PC-3 (cell line): Measurements from ENCODE around the gene MAN1B1.

Experiments
- CTCF ChIP-seq: fragments of 300-600 bp; sonication (generic); conservative IDR thresholded peaks from 2 replicates; pipeline ENCODE4 v1.5.1; 2017; ENCODE audit warnings: antibody characterized with exemption, low read depth, mild to moderate bottlenecking, low read length
- EZH2 ChIP-seq: fragments of 300-600 bp; sonication (generic); IDR thresholded peaks from one replicate; pipeline ENCODE4 v1.6.1; 2017; ENCODE audit warnings: antibody characterized with exemption, mild to moderate bottlenecking, low read length; ENCODE audit not compliant: unreplicated experiment

- TF ChIP-seq EZH2: no peak
- TF ChIP-seq CTCF: no peak
These were observed 30.5 kb downstream of the MAN1B1 start for GRCh38 chr9:137117269-137117731.
